ENCODE data around the gene MCC.
"Not testable (repeated sequence)": the region's sequence is repeated elsewhere in the genome, so short reads cannot be mapped to it uniquely, and the experiment has no call there.

The MCC gene

GRCh38 chr5:113427871-113428574, 60.2 kb downstream of the MCC start:
- no peak for DNase-seq (ENCODE audit: low read depth in 4 of 4, low spot score in 1 of 4)

GRCh38 chr5:113425909-113426308, 62.3 kb downstream of the MCC start:
- no peak for DNase-seq (ENCODE audit: low read depth in 4 of 4, low spot score in 1 of 4)

GRCh38 chr5:113421693-113422092, 66.6 kb downstream of the MCC start:
- DNase-seq (ENCODE audit: low read depth in 4 of 4, low spot score in 1 of 4): no peak

- DNase-seq (ENCODE audit: low read depth in 4 of 4, low spot score in 1 of 4): no peak
Observed at GRCh38 chr5:113405530-113405929, 82.7 kb downstream of the MCC start.

- no peak for DNase-seq (ENCODE audit: low read depth in 4 of 4, low spot score in 1 of 4)
Observed at GRCh38 chr5:113404269-113404668, 84.0 kb downstream of the MCC start.

- not testable (repeated sequence) for DNase-seq (ENCODE audit: low read depth in 4 of 4, low spot score in 1 of 4)
Observed at GRCh38 chr5:113397986-113398385, 90.3 kb downstream of the MCC start.

GRCh38 chr5:113397046-113397445, 91.2 kb downstream of the MCC start:
- DNase-seq (ENCODE audit: low read depth in 4 of 4, low spot score in 1 of 4): no peak

GRCh38 chr5:113394658-113395057, 93.6 kb downstream of the MCC start:
- no peak for DNase-seq (ENCODE audit: low read depth in 4 of 4, low spot score in 1 of 4)

GRCh38 chr5:113390224-113390623, 98.0 kb downstream of the MCC start:
- DNase-seq (ENCODE audit: low read depth in 4 of 4, low spot score in 1 of 4): no peak

GRCh38 chr5:113389116-113389515, 99.1 kb downstream of the MCC start:
- DNase-seq (ENCODE audit: low read depth in 4 of 4, low spot score in 1 of 4): no peak

GRCh38 chr5:113387844-113388243, 100.4 kb downstream of the MCC start:
- DNase-seq (ENCODE audit: low read depth in 4 of 4, low spot score in 1 of 4): no peak

GRCh38 chr5:113384782-113385285, 103.4 kb downstream of the MCC start:
- no peak for DNase-seq (ENCODE audit: low read depth in 4 of 4, low spot score in 1 of 4)

GRCh38 chr5:113382731-113383130, 105.5 kb downstream of the MCC start:
- no peak for DNase-seq (ENCODE audit: low read depth in 4 of 4, low spot score in 1 of 4)

GRCh38 chr5:113381791-113382190, 106.5 kb downstream of the MCC start:
- no peak for DNase-seq (ENCODE audit: low read depth in 4 of 4, low spot score in 1 of 4)

- DNase-seq (ENCODE audit: low read depth in 4 of 4, low spot score in 1 of 4): no peak
Observed at GRCh38 chr5:113380807-113381326, 107.4 kb downstream of the MCC start.

- no peak for DNase-seq (ENCODE audit: low read depth in 4 of 4, low spot score in 1 of 4)
Observed at GRCh38 chr5:113379936-113380806, 108.1 kb downstream of the MCC start.

GRCh38 chr5:113378959-113379541, 109.2 kb downstream of the MCC start:
- DNase-seq (ENCODE audit: low read depth in 4 of 4, low spot score in 1 of 4): peak; percentile 21 to 45 (median 33)

- DNase-seq (ENCODE audit: low read depth in 4 of 4, low spot score in 1 of 4): no peak
Observed at GRCh38 chr5:113378514-113378913, 109.7 kb downstream of the MCC start.

- no peak for DNase-seq (ENCODE audit: low read depth in 4 of 4, low spot score in 1 of 4)
Observed at GRCh38 chr5:113378081-113378480, 110.2 kb downstream of the MCC start.

- DNase-seq (ENCODE audit: low read depth in 4 of 4, low spot score in 1 of 4): no peak
Observed at GRCh38 chr5:113376640-113377039, 111.6 kb downstream of the MCC start.

GRCh38 chr5:113375480-113376060, 112.7 kb downstream of the MCC start:
- no peak for DNase-seq (ENCODE audit: low read depth in 4 of 4, low spot score in 1 of 4)
